ENCODE data around the gene DIDO1.

DNA sequence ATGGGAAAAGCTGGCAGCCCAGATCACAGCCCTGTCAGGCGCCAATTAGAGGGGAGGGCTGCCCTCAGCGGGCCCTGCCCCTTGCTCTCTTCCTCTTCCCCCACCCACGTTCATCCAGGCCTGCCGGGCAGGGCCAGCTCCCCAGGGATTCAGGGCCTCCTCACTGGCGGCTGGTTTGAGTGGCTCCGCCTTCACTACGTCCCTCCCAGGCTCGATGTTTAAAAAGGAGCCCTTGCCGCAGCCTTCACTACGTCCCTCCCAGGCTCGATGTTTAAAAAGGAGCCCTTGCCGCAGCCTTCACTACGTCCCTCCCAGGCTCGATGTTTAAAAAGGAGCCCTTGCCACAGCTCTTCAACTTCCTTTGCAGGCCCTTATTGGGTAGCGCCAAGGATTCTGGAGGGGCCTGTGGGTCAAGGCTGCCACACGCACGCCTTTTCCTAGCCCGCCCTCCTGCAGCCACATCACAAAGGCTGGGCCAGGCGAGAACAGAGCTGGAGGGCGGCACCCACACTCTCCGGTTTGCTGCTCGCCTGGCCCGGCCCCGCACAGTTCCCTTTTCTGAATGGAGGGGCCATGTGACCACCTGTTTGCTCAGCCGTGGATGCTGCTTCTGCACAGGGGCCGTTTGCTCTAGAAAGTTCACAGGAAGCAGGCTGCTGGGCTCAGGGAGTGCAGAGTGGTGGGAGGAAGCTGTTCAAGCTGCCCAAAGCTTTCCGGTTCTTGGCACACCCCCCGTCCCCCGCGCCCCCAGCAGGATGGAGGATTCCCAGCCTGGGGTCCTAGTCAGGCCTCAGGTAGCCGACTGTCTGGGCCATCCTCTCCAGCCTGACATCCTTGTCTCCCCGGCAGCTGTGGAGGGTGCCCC, 27.8 kb upstream of the DIDO1 start:
- TF ChIP-seq, protein P1, sequence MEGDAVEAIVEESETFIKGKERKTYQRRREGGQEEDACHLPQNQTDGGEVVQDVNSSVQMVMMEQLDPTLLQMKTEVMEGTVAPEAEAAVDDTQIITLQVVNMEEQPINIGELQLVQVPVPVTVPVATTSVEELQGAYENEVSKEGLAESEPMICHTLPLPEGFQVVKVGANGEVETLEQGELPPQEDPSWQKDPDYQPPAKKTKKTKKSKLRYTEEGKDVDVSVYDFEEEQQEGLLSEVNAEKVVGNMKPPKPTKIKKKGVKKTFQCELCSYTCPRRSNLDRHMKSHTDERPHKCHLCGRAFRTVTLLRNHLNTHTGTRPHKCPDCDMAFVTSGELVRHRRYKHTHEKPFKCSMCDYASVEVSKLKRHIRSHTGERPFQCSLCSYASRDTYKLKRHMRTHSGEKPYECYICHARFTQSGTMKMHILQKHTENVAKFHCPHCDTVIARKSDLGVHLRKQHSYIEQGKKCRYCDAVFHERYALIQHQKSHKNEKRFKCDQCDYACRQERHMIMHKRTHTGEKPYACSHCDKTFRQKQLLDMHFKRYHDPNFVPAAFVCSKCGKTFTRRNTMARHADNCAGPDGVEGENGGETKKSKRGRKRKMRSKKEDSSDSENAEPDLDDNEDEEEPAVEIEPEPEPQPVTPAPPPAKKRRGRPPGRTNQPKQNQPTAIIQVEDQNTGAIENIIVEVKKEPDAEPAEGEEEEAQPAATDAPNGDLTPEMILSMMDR (IDR thresholded peaks at IDR 0.05) = no peak
- TF ChIP-seq EP300 (IDR thresholded peaks at IDR 0.05; ENCODE audit: low read depth) = no peak
